Liver (tissue), 9 donors: ENCODE results near the gene MDM4. TPM values are rescaled to one million over a fixed set of nuclear protein-coding genes. Genes with fewer than 3 reads are reported as not detected.

Experiments
- DNase-seq: peaks from one replicate; pipeline ENCODE4 v3.0.0-alpha.2; 2017; ENCODE audit warnings: low spot score
- H3K27ac ChIP-seq, 2 donors: one replicate each; pipeline ENCODE4 v1.7.0; 2013; ENCODE audit warnings: inconsistent platforms in 2 of 2, low read length in 2 of 2, control low read depth in 1 of 2, low read depth in 1 of 2, mild to moderate bottlenecking in 1 of 2
- H3K27me3 ChIP-seq, 4 donors: one replicate each; pipeline versions ENCODE4 v1.6.1 to v1.7.0; 2013; ENCODE audit warnings: low read length in 3 of 4, inconsistent platforms in 1 of 4, mild to moderate bottlenecking in 1 of 4, moderate library complexity in 1 of 4; ENCODE audit not compliant: control insufficient read depth in 4 of 4, insufficient read depth in 4 of 4
- H3K36me3 ChIP-seq, 4 donors: one replicate each; pipeline versions ENCODE4 v1.6.1 to v1.7.0; 2013; ENCODE audit warnings: low read length in 3 of 4, mild to moderate bottlenecking in 3 of 4, low read depth in 1 of 4, moderate library complexity in 1 of 4; ENCODE audit not compliant: control insufficient read depth in 4 of 4, insufficient read depth in 3 of 4
- H3K4me1 ChIP-seq, 4 donors: one replicate each; pipeline versions ENCODE4 v1.6.1 to v1.7.0; 2013; ENCODE audit warnings: low read length in 3 of 4, mild to moderate bottlenecking in 3 of 4, moderate library complexity in 1 of 4; ENCODE audit not compliant: control insufficient read depth in 4 of 4, insufficient read depth in 4 of 4
- H3K4me3 ChIP-seq, 3 donors: one replicate each; pipeline versions ENCODE4 v1.6.1 to v1.7.0; 2013; ENCODE audit warnings: low read length in 3 of 3, control low read depth in 1 of 3, low read depth in 1 of 3, mild to moderate bottlenecking in 1 of 3
- H3K9ac ChIP-seq, 2 donors: one replicate each; pipeline ENCODE4 v1.7.0; 2013; ENCODE audit warnings: low read length in 2 of 2, mild to moderate bottlenecking in 2 of 2, moderate library complexity in 2 of 2, control low read depth in 1 of 2, low read depth in 1 of 2
- H3K9me3 ChIP-seq, 4 donors: one replicate each; pipeline versions ENCODE4 v1.6.1 to v1.7.0; 2013; ENCODE audit warnings: low read length in 3 of 4; ENCODE audit not compliant: control insufficient read depth in 4 of 4
- CTCF ChIP-seq: fragments of 150-350 bp; IDR thresholded peaks from 2 replicates; pipeline ENCODE4 v1.5.1; 2017; ENCODE audit warnings: improper control_type of control experiment, low read depth, low read length; ENCODE audit not compliant: missing input control
- EGR1 ChIP-seq, 2 donors: IDR thresholded peaks; 2 replicates each; pipeline ENCODE4 v1.6.1; 2016 to 2018; ENCODE audit warnings: antibody characterized with exemption in 2 of 2, low read depth in 2 of 2
- FOXA1 ChIP-seq: IDR thresholded peaks from 2 replicates; pipeline ENCODE4 v1.6.1; 2016; ENCODE audit warnings: antibody characterized with exemption
- GABPA ChIP-seq, 2 donors: IDR thresholded peaks in 1 of 2; conservative IDR thresholded peaks in 1 of 2; 2 replicates each; pipeline ENCODE4 v1.6.1; 2016; ENCODE audit warnings: antibody characterized with exemption in 2 of 2, mild to moderate bottlenecking in 1 of 2, moderate library complexity in 1 of 2
- HNF4A ChIP-seq, 2 donors: conservative IDR thresholded peaks; 2 replicates each; pipeline ENCODE4 v1.6.1; 2016; ENCODE audit warnings: antibody characterized with exemption in 2 of 2, mild to moderate bottlenecking in 2 of 2
- HNF4G ChIP-seq: IDR thresholded peaks from 2 replicates; pipeline ENCODE4 v1.6.1; 2016; ENCODE audit warnings: antibody characterized with exemption
- JUND ChIP-seq, 2 donors: IDR thresholded peaks; 2 replicates each; pipeline ENCODE4 v1.6.1; 2016; ENCODE audit warnings: antibody characterized with exemption in 2 of 2
- NR2F2 ChIP-seq: IDR thresholded peaks from 2 replicates; pipeline ENCODE4 v1.6.1; 2016; ENCODE audit warnings: antibody characterized with exemption
- RAD21 ChIP-seq, 2 donors: IDR thresholded peaks; 2 replicates each; pipeline ENCODE4 v1.6.1; 2016; ENCODE audit warnings: antibody characterized with exemption in 2 of 2, mild to moderate bottlenecking in 2 of 2
- RXRA ChIP-seq, 2 donors: IDR thresholded peaks; 2 replicates each; pipeline ENCODE4 v1.6.1; 2017 to 2018; ENCODE audit warnings: antibody characterized with exemption in 2 of 2, mild to moderate bottlenecking in 1 of 2
- SP1 ChIP-seq: IDR thresholded peaks from 2 replicates; pipeline ENCODE4 v1.6.1; 2018; ENCODE audit warnings: antibody characterized with exemption, mild to moderate bottlenecking
- TAF1 ChIP-seq: conservative IDR thresholded peaks from 2 replicates; pipeline ENCODE4 v1.6.1; 2016; ENCODE audit warnings: antibody characterized with exemption, mild to moderate bottlenecking
- ZBTB33 ChIP-seq: IDR thresholded peaks from 2 replicates; pipeline ENCODE4 v1.6.1; 2016; ENCODE audit warnings: antibody characterized with exemption
- WGBS: extraction: QIAGEN DNeasy Blood & Tissue Kit; methylation state at CpG from one replicate; pipeline ENCODE4 v1.1.7; 2013; 5-methylcytosine and 5-hydroxymethylcytosine counted together
- polyA plus RNA-seq, 2 donors: library from polyadenylated mRNA; stranded (reverse) in 1 of 2; unstranded in 1 of 2; fragments of 200-250 nt in 1 of 2; fragments of >200 nt in 1 of 2; fragmentation: Nextera tagmentation in 1 of 2; extraction: Ambion mirVana in 1 of 2; gene quantifications; one replicate each; pipeline versions ENCODE4 v1.2.1 to v1.2.3, GENCODE V29; 2013 to 2015
- total RNA-seq, 2 donors: library from RNA; depleted of rRNA; stranded (reverse); fragments of >200 nt; gene quantifications; one replicate each; pipeline ENCODE4 v1.2.3, GENCODE V29; 2014
- TF ChIP-seq, protein P1 (sequence below): IDR thresholded peaks from 2 replicates; pipeline ENCODE4 v1.6.1; 2016; ENCODE audit warnings: antibody characterized with exemption
- TF ChIP-seq, protein P2 (sequence below): IDR thresholded peaks from 2 replicates; pipeline ENCODE4 v1.6.1; 2016; ENCODE audit warnings: antibody characterized with exemption
- TF ChIP-seq, protein P3 (sequence below): IDR thresholded peaks from 2 replicates; pipeline ENCODE4 v1.6.1; 2016; ENCODE audit warnings: antibody characterized with exemption, mild to moderate bottlenecking
- donor health status: healthy.
- donor health status: healthy.
- donor health status: healthy.
- donor health status: healthy.
- donor health status: healthy.

MDM4 gene
- total and polyA plus RNA-seq, 4 donors: 1.4 to 56.5 (median 21.6) TPM

DNA sequence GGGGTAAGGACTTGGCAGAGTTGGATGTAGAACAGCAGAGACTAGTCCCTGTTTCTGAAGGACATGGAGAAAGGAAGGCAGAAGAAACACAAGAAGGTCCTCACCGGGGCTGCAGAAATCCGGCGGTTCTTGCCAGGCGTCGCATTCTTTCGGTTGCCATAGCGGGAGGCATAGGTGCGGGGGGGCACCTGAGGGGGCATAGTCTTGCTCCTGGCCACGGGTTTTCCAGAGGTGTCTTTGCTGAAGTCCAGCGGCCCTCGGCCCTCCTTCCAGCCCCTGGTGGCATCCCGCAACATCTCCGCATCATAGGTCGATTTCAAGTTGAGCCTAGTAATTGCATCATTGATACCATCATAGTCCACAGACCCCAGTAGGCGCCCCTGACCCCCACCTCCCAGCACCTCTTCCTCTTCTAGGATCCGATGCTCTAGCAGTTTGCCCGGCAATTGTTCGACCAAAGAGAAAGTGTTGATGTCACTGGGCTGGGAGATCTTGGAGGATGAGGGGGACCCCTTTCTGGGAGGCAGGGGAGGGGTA lies 47.4 kb upstream of the MDM4 start:
- Histone ChIP-seq H3K27me3 (no peaks in the 10 kb centered on the region), H3K27ac (no peak overlapping the region), H3K4me1 (peaks cover 0 to 5% (median 2%) of the 10 kb centered on the region in 4 donors), H3K9me3 (no peaks in the 10 kb centered on the region), H3K36me3 (peaks cover 0 to 6% (median 1%) of the 10 kb centered on the region in 4 donors), H3K9ac (no peak overlapping the region), H3K4me3 (no peak overlapping the region)
- 91% methylated on average over 18 of the region's 18 CpGs for WGBS
- no peak for DNase-seq
- TF ChIP-seq FOXA1 (no peak), NR2F2 (no peak), CTCF (no peak), TAF1 (no peak), SP1 (no peak), JUND (IDR thresholded peaks at IDR 0.05) (no peak)
- TF ChIP-seq, protein P1, sequence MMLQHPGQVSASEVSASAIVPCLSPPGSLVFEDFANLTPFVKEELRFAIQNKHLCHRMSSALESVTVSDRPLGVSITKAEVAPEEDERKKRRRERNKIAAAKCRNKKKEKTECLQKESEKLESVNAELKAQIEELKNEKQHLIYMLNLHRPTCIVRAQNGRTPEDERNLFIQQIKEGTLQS: no peak

- TF ChIP-seq EGR1 (IDR thresholded peaks at IDR 0.05; ENCODE audit: low read depth in 2 of 2) (no peak), HNF4A (conservative IDR thresholded peaks at IDR 0.05) (no peak), ZBTB33 (no peak), GABPA (IDR thresholded peaks at IDR 0.05 in 1 of 2, conservative IDR thresholded peaks at IDR 0.05 in 1 of 2) (no peak)
- TF ChIP-seq, protein P2, sequence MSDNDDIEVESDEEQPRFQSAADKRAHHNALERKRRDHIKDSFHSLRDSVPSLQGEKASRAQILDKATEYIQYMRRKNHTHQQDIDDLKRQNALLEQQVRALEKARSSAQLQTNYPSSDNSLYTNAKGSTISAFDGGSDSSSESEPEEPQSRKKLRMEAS: no peak
- H3K27ac ChIP-seq: no peak overlapping the region
Measured at GRCh38 chr1:204469304-204469703, 46.9 kb upstream of the MDM4 start.

GRCh38 chr1:204471687-204472086 lies 44.5 kb upstream of the MDM4 start:
- DNase-seq: no peak
- Histone ChIP-seq H3K4me1 (peaks cover 0 to 7% (median under 1%) of the 10 kb centered on the region in 4 donors), H3K36me3 (peaks cover 0 to 4% (median under 1%) of the 10 kb centered on the region in 4 donors), H3K9me3 (no peaks in the 10 kb centered on the region), H3K27me3 (no peaks in the 10 kb centered on the region), H3K27ac (no peak overlapping the region), H3K9ac (no peak overlapping the region), H3K4me3 (no peak overlapping the region)
- 89% methylated on average over 4 of the region's 4 CpGs for WGBS
- TF ChIP-seq RAD21 (IDR thresholded peaks at IDR 0.05) (no peak), NR2F2 (no peak), RXRA (IDR thresholded peaks at IDR 0.05) (no peak), HNF4G (no peak), HNF4A (conservative IDR thresholded peaks at IDR 0.05) (no peak), TAF1 (no peak), FOXA1 (no peak), ZBTB33 (no peak), GABPA (IDR thresholded peaks at IDR 0.05 in 1 of 2, conservative IDR thresholded peaks at IDR 0.05 in 1 of 2) (no peak), SP1 (no peak)
- TF ChIP-seq, protein P3, sequence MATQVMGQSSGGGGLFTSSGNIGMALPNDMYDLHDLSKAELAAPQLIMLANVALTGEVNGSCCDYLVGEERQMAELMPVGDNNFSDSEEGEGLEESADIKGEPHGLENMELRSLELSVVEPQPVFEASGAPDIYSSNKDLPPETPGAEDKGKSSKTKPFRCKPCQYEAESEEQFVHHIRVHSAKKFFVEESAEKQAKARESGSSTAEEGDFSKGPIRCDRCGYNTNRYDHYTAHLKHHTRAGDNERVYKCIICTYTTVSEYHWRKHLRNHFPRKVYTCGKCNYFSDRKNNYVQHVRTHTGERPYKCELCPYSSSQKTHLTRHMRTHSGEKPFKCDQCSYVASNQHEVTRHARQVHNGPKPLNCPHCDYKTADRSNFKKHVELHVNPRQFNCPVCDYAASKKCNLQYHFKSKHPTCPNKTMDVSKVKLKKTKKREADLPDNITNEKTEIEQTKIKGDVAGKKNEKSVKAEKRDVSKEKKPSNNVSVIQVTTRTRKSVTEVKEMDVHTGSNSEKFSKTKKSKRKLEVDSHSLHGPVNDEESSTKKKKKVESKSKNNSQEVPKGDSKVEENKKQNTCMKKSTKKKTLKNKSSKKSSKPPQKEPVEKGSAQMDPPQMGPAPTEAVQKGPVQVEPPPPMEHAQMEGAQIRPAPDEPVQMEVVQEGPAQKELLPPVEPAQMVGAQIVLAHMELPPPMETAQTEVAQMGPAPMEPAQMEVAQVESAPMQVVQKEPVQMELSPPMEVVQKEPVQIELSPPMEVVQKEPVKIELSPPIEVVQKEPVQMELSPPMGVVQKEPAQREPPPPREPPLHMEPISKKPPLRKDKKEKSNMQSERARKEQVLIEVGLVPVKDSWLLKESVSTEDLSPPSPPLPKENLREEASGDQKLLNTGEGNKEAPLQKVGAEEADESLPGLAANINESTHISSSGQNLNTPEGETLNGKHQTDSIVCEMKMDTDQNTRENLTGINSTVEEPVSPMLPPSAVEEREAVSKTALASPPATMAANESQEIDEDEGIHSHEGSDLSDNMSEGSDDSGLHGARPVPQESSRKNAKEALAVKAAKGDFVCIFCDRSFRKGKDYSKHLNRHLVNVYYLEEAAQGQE: no peak
- TF ChIP-seq, protein P1: no peak
- TF ChIP-seq, protein P2: no peak

More at GRCh38 chr1:204469304-204469703, 46.9 kb upstream of the MDM4 start:
- Histone ChIP-seq H3K9me3 (no peaks in the 10 kb centered on the region), H3K36me3 (peaks cover 0 to 4% (median under 1%) of the 10 kb centered on the region in 4 donors), H3K4me3 (no peak overlapping the region), H3K27me3 (no peaks in the 10 kb centered on the region), H3K4me1 (peaks cover 0 to 2% (median under 1%) of the 10 kb centered on the region in 4 donors), H3K9ac (no peak overlapping the region)
- no peak for DNase-seq
- WGBS: 94% methylated on average over 10 of the region's 10 CpGs
